Fibroblast of lung (primary cell): ENCODE measurements around the gene GRIK2. TPM values are rescaled to one million over a fixed set of nuclear protein-coding genes. Genes with fewer than 3 reads are reported as not detected.

ENCODE experiments used
- DNase-seq, 2 donors: peaks; one replicate each; pipeline versions ENCODE4 v3.0.0 to v3.0.0-alpha.2; 2010; ENCODE audit warnings: low read depth in 2 of 2
- H2AFZ ChIP-seq: 2 replicates; pipeline ENCODE4 v1.5.1; 2012; ENCODE audit warnings: low read length, control low read depth, inconsistent platforms
- H3K27ac ChIP-seq: 2 replicates; pipeline ENCODE4 v1.5.1; 2011; ENCODE audit warnings: low read length, control low read depth; ENCODE audit not compliant: insufficient read depth
- H3K27me3 ChIP-seq: 2 replicates; pipeline ENCODE4 v1.5.1; 2011; ENCODE audit warnings: mild to moderate bottlenecking, low read length; ENCODE audit not compliant: control insufficient read depth, insufficient read depth
- H3K36me3 ChIP-seq: 2 replicates; pipeline ENCODE4 v1.5.1; 2011; ENCODE audit warnings: low read length; ENCODE audit not compliant: control insufficient read depth, insufficient read depth
- H3K4me1 ChIP-seq: 2 replicates; pipeline ENCODE4 v1.5.1; 2011; ENCODE audit warnings: low read length; ENCODE audit not compliant: control insufficient read depth, insufficient read depth; ENCODE audit errors: extremely low read depth
- H3K4me2 ChIP-seq: 2 replicates; pipeline ENCODE4 v1.5.1; 2011; ENCODE audit warnings: low read length, control low read depth; ENCODE audit not compliant: insufficient read depth; ENCODE audit errors: extremely low read depth
- H3K4me3 ChIP-seq, 4 experiments: fragments of 200-600 bp in 1 of 4; sonication (generic) in 1 of 4; replicated peaks in 1 of 4; 2 replicates each; pipeline ENCODE4 v1.5.1; 2011 to 2016; ENCODE audit warnings: low read length in 4 of 4, low read depth in 3 of 4, mild to moderate bottlenecking in 3 of 4, control low read depth in 2 of 4, inconsistent platforms in 1 of 4, mixed read lengths in 1 of 4; ENCODE audit not compliant: insufficient read depth in 1 of 4; ENCODE audit errors: control extremely low read depth in 1 of 4
- H3K79me2 ChIP-seq: 2 replicates; pipeline ENCODE4 v1.5.1; 2012; ENCODE audit warnings: mild to moderate bottlenecking, low read length, inconsistent platforms; ENCODE audit not compliant: control insufficient read depth, insufficient read depth
- H3K9ac ChIP-seq: 2 replicates; pipeline ENCODE4 v1.5.1; 2011; ENCODE audit warnings: mild to moderate bottlenecking, low read length, control low read depth; ENCODE audit not compliant: insufficient read depth
- H3K9me3 ChIP-seq: 2 replicates; pipeline ENCODE4 v1.5.1; 2012; ENCODE audit warnings: low read depth, low read length; ENCODE audit not compliant: control insufficient read depth, insufficient read depth
- H4K20me1 ChIP-seq: 2 replicates; pipeline ENCODE4 v1.5.1; 2011; ENCODE audit warnings: low read length; ENCODE audit not compliant: control insufficient read depth, insufficient read depth; ENCODE audit errors: extremely low read depth
- CTCF ChIP-seq, 2 donors: IDR thresholded peaks in 1 of 2; conservative IDR thresholded peaks in 1 of 2; 1 replicate in 1 of 2; 2 replicates in 1 of 2; pipeline ENCODE4 v1.5.1; 2011 to 2012; ENCODE audit warnings: low read length in 2 of 2, control low read depth in 1 of 2, inconsistent platforms in 1 of 2, low read depth in 1 of 2, mild to moderate bottlenecking in 1 of 2
- EZH2 ChIP-seq: IDR thresholded peaks from 2 replicates; pipeline ENCODE4 v1.5.1; 2012; ENCODE audit warnings: low read length, control low read depth, mild to moderate bottlenecking; ENCODE audit errors: missing control alignments
- polyA plus RNA-seq, 2 donors: library from polyadenylated mRNA; depleted of rRNA in 1 of 2; stranded (reverse) in 1 of 2; unstranded in 1 of 2; fragments of >200 nt; gene quantifications; 2 replicates each; pipeline ENCODE4 v1.2.1, GENCODE V29; 2011 to 2012; ENCODE audit warnings: missing spikeins in 1 of 2
- total RNA-seq: library from RNA; depleted of rRNA; stranded (reverse); fragments of >200 nt; gene quantifications from 2 replicates; pipeline ENCODE4 v1.2.1, GENCODE V29; 2014

The GRIK2 gene
- total and polyA plus RNA-seq, 2 donors (not counting 1 experiment from before 2014, with no cell fraction given) = 0.33 to 0.40 TPM

GRCh38 chr6:101486726-101487125 lies 93.2 kb downstream of the GRIK2 start:
- no peaks in the 10 kb centered on the region for H3K27me3 ChIP-seq
- H3K79me2 ChIP-seq = no peaks in the 10 kb centered on the region
- no peak for DNase-seq
- TF ChIP-seq EZH2 (no peak), CTCF (conservative IDR thresholded peaks at IDR 0.05 in 1 of 2, IDR thresholded peaks at IDR 0.05 in 1 of 2; ENCODE audit: low read depth in 1 of 2, low read length in 2 of 2) (no peak)
- no peaks in the 10 kb centered on the region for H4K20me1 ChIP-seq
- no peak overlapping the region for H2AFZ ChIP-seq
- H3K27ac ChIP-seq = no peak overlapping the region
- H3K9ac ChIP-seq = no peak overlapping the region
- no peak overlapping the region for H3K4me3 ChIP-seq
- H3K4me2 ChIP-seq = no peak overlapping the region
- H3K4me1 ChIP-seq = no peaks in the 10 kb centered on the region
- no peaks in the 10 kb centered on the region for H3K9me3 ChIP-seq
- H3K36me3 ChIP-seq = no peaks in the 10 kb centered on the region

GRCh38 chr6:101489456-101489855 lies 95.9 kb downstream of the GRIK2 start:
- no peaks in the 10 kb centered on the region for H3K27me3 ChIP-seq
- H4K20me1 ChIP-seq = no peaks in the 10 kb centered on the region
- H3K79me2 ChIP-seq = no peaks in the 10 kb centered on the region
- H3K9ac ChIP-seq = no peak overlapping the region
- no peak for DNase-seq
- H2AFZ ChIP-seq = no peak overlapping the region
- H3K4me3 ChIP-seq = no peak overlapping the region
- no peak overlapping the region for H3K27ac ChIP-seq
- H3K4me2 ChIP-seq = no peak overlapping the region
- TF ChIP-seq EZH2 (no peak), CTCF (conservative IDR thresholded peaks at IDR 0.05 in 1 of 2, IDR thresholded peaks at IDR 0.05 in 1 of 2; ENCODE audit: low read depth in 1 of 2, low read length in 2 of 2) (no peak)
- H3K36me3 ChIP-seq = no peaks in the 10 kb centered on the region
- no peaks in the 10 kb centered on the region for H3K9me3 ChIP-seq
- no peaks in the 10 kb centered on the region for H3K4me1 ChIP-seq

- Histone ChIP-seq H2AFZ (no peak overlapping the region), H3K4me1 (no peaks in the 10 kb centered on the region), H3K4me3 (no peak overlapping the region), H3K27me3 (no peaks in the 10 kb centered on the region), H3K9me3 (no peaks in the 10 kb centered on the region), H3K4me2 (no peak overlapping the region), H4K20me1 (no peaks in the 10 kb centered on the region), H3K27ac (no peak overlapping the region), H3K36me3 (no peaks in the 10 kb centered on the region), H3K9ac (no peak overlapping the region), H3K79me2 (no peaks in the 10 kb centered on the region)
- peak in 1 of 2 donors; percentile 0 for DNase-seq
- no peak for TF ChIP-seq EZH2
- TF ChIP-seq CTCF (conservative IDR thresholded peaks at IDR 0.05 in 1 of 2, IDR thresholded peaks at IDR 0.05 in 1 of 2; ENCODE audit: low read depth in 1 of 2, low read length in 2 of 2) = no peak
Measured at GRCh38 chr6:101490857-101491256, 97.3 kb downstream of the GRIK2 start.
